ENCODE results near the gene GRAMD4. TPM values are rescaled to one million over a fixed set of nuclear protein-coding genes. Genes with fewer than 3 reads are reported as not detected.

Gene GRAMD4
- total and polyA plus RNA-seq, 10 of the 15 experiments (the other 5 are each of a cell fraction or from before 2014, with no cell fraction given): 0.21 to 45.5 (median 10.6) TPM

- TF ChIP-seq RBBP5 (conservative IDR thresholded peaks at IDR 0.05): no peak
- no peak for TF ChIP-seq ZNF384 (IDR thresholded peaks at IDR 0.05; ENCODE audit: borderline replicate concordance, low read depth, low read length)
- no peak for TF ChIP-seq MTA3 (IDR thresholded peaks at IDR 0.05; ENCODE audit: borderline replicate concordance, low read length)
- TF ChIP-seq SUZ12 (IDR thresholded peaks at IDR 0.05; ENCODE audit: unreplicated experiment): no peak
- no peak for TF ChIP-seq LARP7 (IDR thresholded peaks at IDR 0.05)
- TF ChIP-seq RELA (IDR thresholded peaks at IDR 0.05; ENCODE audit: borderline replicate concordance, partially characterized antibody): no peak
- TF ChIP-seq STAT3 (IDR thresholded peaks at IDR 0.05; ENCODE audit: low read depth, low read length): no peak
- TF ChIP-seq, protein P1, sequence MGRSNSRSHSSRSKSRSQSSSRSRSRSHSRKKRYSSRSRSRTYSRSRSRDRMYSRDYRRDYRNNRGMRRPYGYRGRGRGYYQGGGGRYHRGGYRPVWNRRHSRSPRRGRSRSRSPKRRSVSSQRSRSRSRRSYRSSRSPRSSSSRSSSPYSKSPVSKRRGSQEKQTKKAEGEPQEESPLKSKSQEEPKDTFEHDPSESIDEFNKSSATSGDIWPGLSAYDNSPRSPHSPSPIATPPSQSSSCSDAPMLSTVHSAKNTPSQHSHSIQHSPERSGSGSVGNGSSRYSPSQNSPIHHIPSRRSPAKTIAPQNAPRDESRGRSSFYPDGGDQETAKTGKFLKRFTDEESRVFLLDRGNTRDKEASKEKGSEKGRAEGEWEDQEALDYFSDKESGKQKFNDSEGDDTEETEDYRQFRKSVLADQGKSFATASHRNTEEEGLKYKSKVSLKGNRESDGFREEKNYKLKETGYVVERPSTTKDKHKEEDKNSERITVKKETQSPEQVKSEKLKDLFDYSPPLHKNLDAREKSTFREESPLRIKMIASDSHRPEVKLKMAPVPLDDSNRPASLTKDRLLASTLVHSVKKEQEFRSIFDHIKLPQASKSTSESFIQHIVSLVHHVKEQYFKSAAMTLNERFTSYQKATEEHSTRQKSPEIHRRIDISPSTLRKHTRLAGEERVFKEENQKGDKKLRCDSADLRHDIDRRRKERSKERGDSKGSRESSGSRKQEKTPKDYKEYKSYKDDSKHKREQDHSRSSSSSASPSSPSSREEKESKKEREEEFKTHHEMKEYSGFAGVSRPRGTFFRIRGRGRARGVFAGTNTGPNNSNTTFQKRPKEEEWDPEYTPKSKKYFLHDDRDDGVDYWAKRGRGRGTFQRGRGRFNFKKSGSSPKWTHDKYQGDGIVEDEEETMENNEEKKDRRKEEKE (IDR thresholded peaks at IDR 0.05): peak; percentile 80
- TF ChIP-seq NR2C1 (IDR thresholded peaks at IDR 0.05): no peak
- TF ChIP-seq E2F4 (IDR thresholded peaks at IDR 0.05; ENCODE audit: low read depth, low read length): no peak
- no peak for TF ChIP-seq CBX3 (IDR thresholded peaks at IDR 0.05; ENCODE audit: borderline replicate concordance, low read depth)
- peak; percentile 85; the same call in 1 of the 2 replicates for TF ChIP-seq CHD1 (IDR thresholded peaks at IDR 0.05; ENCODE audit: low read depth, low read length)
Observed at GRCh38 chr22:46588279-46589140, 31.7 kb upstream of the GRAMD4 start (continued).
